GM12864 (cell line): Measurements from ENCODE around the gene ACTRT2.

Experiments
- DNase-seq: peaks from one replicate; pipeline ENCODE4 v3.0.0-alpha.2; 2011; ENCODE audit warnings: low read depth
- H3K4me3 ChIP-seq: 2 replicates; pipeline ENCODE4 v1.5.1; 2011; ENCODE audit warnings: mild to moderate bottlenecking, low read depth, low read length, control low read depth
- TF ChIP-seq, protein P1 (sequence below): IDR thresholded peaks from 2 replicates; pipeline ENCODE4 v1.5.1; 2011; ENCODE audit warnings: low read depth, mild to moderate bottlenecking, moderate library complexity, low read length, control low read depth, inconsistent platforms; ENCODE audit errors: missing control alignments

Gene ACTRT2

DNA sequence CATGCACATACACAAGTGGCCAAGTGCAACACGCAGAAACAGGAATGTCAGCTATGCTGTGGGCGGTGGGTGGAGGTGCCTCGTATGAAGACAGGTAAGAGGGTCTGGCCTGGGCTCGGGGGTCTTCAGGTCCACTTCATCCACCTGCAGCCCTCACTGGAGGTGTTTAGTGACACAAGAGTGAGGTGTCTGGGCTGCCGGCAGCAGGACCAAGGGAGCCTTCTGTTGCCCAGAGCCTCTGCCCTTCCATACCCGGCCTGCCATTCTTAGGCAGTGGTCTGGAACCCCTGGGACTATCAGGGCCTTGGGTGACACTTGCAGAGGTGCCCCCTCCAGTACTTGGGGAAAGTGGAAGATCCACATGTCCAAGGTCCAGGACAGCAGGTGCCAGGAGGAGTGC lies 21.7 kb upstream of the ACTRT2 start:
- no peak for DNase-seq
- H3K4me3 ChIP-seq = no peak overlapping the region
- TF ChIP-seq, protein P1, sequence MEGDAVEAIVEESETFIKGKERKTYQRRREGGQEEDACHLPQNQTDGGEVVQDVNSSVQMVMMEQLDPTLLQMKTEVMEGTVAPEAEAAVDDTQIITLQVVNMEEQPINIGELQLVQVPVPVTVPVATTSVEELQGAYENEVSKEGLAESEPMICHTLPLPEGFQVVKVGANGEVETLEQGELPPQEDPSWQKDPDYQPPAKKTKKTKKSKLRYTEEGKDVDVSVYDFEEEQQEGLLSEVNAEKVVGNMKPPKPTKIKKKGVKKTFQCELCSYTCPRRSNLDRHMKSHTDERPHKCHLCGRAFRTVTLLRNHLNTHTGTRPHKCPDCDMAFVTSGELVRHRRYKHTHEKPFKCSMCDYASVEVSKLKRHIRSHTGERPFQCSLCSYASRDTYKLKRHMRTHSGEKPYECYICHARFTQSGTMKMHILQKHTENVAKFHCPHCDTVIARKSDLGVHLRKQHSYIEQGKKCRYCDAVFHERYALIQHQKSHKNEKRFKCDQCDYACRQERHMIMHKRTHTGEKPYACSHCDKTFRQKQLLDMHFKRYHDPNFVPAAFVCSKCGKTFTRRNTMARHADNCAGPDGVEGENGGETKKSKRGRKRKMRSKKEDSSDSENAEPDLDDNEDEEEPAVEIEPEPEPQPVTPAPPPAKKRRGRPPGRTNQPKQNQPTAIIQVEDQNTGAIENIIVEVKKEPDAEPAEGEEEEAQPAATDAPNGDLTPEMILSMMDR = no peak

- H3K4me3 ChIP-seq = no peak overlapping the region
- no peak for DNase-seq
- TF ChIP-seq, protein P1 = no peak
These were observed 21.1 kb upstream of the ACTRT2 start for GRCh38 chr1:3000214-3000613.

GRCh38 chr1:3000671-3001470 lies 20.4 kb upstream of the ACTRT2 start:
- no peak overlapping the region for H3K4me3 ChIP-seq
- TF ChIP-seq, protein P1 = no peak
- DNase-seq = no peak

GRCh38 chr1:3001471-3002348 lies 19.6 kb upstream of the ACTRT2 start:
- TF ChIP-seq, protein P1 = no peak
- H3K4me3 ChIP-seq = no peak overlapping the region

DNA sequence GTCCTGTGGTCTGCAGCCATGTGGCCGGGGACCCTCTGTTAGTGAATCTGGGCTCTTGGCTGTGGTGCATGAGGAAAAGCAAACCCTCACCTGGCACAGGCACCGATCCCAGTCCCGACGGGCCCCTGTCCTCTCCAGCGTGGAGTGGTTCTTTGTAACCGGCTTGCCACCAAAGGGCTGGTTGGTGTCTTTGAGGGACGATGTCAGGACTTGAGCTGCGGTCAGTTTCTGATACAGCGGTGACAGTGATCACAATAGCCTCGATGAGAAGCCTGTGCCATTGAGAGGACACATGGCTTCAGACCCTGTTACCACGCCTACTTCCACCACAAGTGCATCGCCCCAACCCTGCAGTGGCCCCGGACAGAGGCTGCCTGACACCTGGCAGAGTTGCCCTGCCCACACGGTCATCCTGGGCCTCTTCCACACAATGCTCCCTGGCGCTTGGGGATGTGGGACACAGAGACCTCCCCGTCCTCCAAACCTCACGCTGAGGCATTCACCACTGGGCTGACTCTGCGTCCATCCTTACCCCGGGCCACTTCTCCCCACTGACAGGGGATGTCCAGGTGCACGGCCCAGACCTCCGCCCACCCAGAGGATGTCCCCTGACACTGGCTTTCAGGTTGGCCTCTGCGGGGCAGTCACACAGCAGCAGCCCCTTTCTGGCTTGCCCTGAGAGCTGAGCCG lies 18.8 kb upstream of the ACTRT2 start:
- no peak overlapping the region for H3K4me3 ChIP-seq
- TF ChIP-seq, protein P1 = no peak
- DNase-seq = no peak

More at GRCh38 chr1:3001471-3002348, 19.6 kb upstream of the ACTRT2 start:
- no peak for DNase-seq

- no peak overlapping the region for H3K4me3 ChIP-seq
- no peak for DNase-seq
- TF ChIP-seq, protein P1 = no peak
These were observed 18.0 kb upstream of the ACTRT2 start for GRCh38 chr1:3003039-3003940.
